HCT116 (cell line): ENCODE data around the gene TSPAN14.

Experiments
- CEBPB ChIP-seq: IDR thresholded peaks from 2 replicates; pipeline ENCODE4 v1.6.1; 2012; ENCODE audit warnings: low read depth
- ELF1 ChIP-seq: IDR thresholded peaks from 2 replicates; pipeline ENCODE4 v1.6.1; 2012; ENCODE audit warnings: low read depth, borderline replicate concordance
- EZH2 ChIP-seq: fragments of 200-600 bp; sonication (generic); IDR thresholded peaks from 2 replicates; pipeline ENCODE4 v1.6.1; 2017; ENCODE audit warnings: antibody characterized with exemption, mixed run types
- EZH2phosphoT487 ChIP-seq: fragments of 200-600 bp; IDR thresholded peaks from 2 replicates; pipeline ENCODE4 v1.6.1; 2018; ENCODE audit warnings: antibody characterized with exemption, borderline replicate concordance
- POLR2A ChIP-seq: IDR thresholded peaks from 2 replicates; pipeline ENCODE4 v1.7.0; 2011; ENCODE audit warnings: borderline replicate concordance; ENCODE audit not compliant: insufficient read depth, insufficient read length; ENCODE audit errors: extremely low read depth
- POLR2AphosphoS5 ChIP-seq: IDR thresholded peaks from 2 replicates; pipeline ENCODE4 v1.6.1; 2011; ENCODE audit warnings: mild to moderate bottlenecking, low read depth, low read length, moderate library complexity
- RAD21 ChIP-seq: IDR thresholded peaks from 2 replicates; pipeline ENCODE4 v1.6.1; 2012; ENCODE audit warnings: low read depth, mild to moderate bottlenecking
- SIN3A ChIP-seq: IDR thresholded peaks from 2 replicates; pipeline ENCODE4 v1.6.1; 2012; ENCODE audit warnings: low read depth
- YY1 ChIP-seq: IDR thresholded peaks from 2 replicates; pipeline ENCODE4 v1.6.1; 2011; ENCODE audit warnings: low read length, low read depth, moderate library complexity, mild to moderate bottlenecking; ENCODE audit not compliant: insufficient replicate concordance; ENCODE audit errors: extremely low read depth
- ZFX ChIP-seq: fragments of 450-650 bp; IDR thresholded peaks from 2 replicates; pipeline ENCODE4 v1.6.1; 2017
- ZNF274 ChIP-seq: fragments of 200-500 bp; sonication (Bioruptor generic); IDR thresholded peaks from 2 replicates; pipeline ENCODE4 v1.6.1; 2014; ENCODE audit warnings: mild to moderate bottlenecking, low read depth, low read length, inconsistent platforms
- TF ChIP-seq, protein P1 (sequence below), 3 experiments: fragments of 200-600 bp in 1 of 3; sonication (generic) in 1 of 3; IDR thresholded peaks in 2 of 3; conservative IDR thresholded peaks in 1 of 3; 2 replicates each; pipeline ENCODE4 v1.5.1; 2012 to 2017; ENCODE audit warnings: low read depth in 2 of 3, low read length in 2 of 3, antibody characterized with exemption in 1 of 3, borderline replicate concordance in 1 of 3, control low read depth in 1 of 3, mild to moderate bottlenecking in 1 of 3, mixed read lengths in 1 of 3, mixed run types in 1 of 3, moderate library complexity in 1 of 3; ENCODE audit not compliant: insufficient read depth in 1 of 3
- TF ChIP-seq, protein P2 (sequence below): IDR thresholded peaks from 2 replicates; pipeline ENCODE4 v1.6.1; 2012; ENCODE audit warnings: low read depth
- TF ChIP-seq, protein P3 (sequence below): IDR thresholded peaks from 2 replicates; pipeline ENCODE4 v1.6.1; 2012

DNA sequence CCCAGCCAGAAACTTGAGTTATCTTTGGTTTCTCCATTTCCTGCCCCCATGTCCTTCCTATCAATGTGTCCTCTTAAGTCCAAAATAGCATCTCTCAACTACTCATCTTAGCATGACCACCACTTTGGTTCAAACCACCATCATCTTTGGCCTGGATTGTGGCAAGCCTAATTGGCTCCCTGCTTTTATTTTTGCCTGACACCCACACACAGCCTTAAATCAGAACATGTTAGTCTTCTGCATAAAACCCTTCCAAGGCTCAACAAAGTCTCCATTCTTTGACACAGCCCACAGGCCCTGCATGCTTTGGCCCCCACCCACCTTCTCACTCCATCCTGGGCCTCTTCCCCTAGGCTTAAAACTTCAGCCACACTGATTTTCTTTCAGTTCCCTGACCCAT, 2.0 kb upstream of the TSPAN14 start:
- TF ChIP-seq, protein P1, sequence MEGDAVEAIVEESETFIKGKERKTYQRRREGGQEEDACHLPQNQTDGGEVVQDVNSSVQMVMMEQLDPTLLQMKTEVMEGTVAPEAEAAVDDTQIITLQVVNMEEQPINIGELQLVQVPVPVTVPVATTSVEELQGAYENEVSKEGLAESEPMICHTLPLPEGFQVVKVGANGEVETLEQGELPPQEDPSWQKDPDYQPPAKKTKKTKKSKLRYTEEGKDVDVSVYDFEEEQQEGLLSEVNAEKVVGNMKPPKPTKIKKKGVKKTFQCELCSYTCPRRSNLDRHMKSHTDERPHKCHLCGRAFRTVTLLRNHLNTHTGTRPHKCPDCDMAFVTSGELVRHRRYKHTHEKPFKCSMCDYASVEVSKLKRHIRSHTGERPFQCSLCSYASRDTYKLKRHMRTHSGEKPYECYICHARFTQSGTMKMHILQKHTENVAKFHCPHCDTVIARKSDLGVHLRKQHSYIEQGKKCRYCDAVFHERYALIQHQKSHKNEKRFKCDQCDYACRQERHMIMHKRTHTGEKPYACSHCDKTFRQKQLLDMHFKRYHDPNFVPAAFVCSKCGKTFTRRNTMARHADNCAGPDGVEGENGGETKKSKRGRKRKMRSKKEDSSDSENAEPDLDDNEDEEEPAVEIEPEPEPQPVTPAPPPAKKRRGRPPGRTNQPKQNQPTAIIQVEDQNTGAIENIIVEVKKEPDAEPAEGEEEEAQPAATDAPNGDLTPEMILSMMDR (IDR thresholded peaks at IDR 0.05 in 2 of 3, conservative IDR thresholded peaks at IDR 0.05 in 1 of 3; ENCODE audit: borderline replicate concordance in 1 of 3, insufficient read depth in 1 of 3, low read depth in 2 of 3, low read length in 2 of 3), result no peak
- TF ChIP-seq, protein P2, sequence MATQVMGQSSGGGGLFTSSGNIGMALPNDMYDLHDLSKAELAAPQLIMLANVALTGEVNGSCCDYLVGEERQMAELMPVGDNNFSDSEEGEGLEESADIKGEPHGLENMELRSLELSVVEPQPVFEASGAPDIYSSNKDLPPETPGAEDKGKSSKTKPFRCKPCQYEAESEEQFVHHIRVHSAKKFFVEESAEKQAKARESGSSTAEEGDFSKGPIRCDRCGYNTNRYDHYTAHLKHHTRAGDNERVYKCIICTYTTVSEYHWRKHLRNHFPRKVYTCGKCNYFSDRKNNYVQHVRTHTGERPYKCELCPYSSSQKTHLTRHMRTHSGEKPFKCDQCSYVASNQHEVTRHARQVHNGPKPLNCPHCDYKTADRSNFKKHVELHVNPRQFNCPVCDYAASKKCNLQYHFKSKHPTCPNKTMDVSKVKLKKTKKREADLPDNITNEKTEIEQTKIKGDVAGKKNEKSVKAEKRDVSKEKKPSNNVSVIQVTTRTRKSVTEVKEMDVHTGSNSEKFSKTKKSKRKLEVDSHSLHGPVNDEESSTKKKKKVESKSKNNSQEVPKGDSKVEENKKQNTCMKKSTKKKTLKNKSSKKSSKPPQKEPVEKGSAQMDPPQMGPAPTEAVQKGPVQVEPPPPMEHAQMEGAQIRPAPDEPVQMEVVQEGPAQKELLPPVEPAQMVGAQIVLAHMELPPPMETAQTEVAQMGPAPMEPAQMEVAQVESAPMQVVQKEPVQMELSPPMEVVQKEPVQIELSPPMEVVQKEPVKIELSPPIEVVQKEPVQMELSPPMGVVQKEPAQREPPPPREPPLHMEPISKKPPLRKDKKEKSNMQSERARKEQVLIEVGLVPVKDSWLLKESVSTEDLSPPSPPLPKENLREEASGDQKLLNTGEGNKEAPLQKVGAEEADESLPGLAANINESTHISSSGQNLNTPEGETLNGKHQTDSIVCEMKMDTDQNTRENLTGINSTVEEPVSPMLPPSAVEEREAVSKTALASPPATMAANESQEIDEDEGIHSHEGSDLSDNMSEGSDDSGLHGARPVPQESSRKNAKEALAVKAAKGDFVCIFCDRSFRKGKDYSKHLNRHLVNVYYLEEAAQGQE, result no peak
- TF ChIP-seq, protein P3, sequence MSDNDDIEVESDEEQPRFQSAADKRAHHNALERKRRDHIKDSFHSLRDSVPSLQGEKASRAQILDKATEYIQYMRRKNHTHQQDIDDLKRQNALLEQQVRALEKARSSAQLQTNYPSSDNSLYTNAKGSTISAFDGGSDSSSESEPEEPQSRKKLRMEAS, result no peak
- no peak for TF ChIP-seq YY1
- no peak for TF ChIP-seq CEBPB
- TF ChIP-seq POLR2AphosphoS5, result no peak
- TF ChIP-seq EZH2phosphoT487, result no peak
- TF ChIP-seq ZNF274, result no peak
- TF ChIP-seq ZFX, result no peak
- TF ChIP-seq EZH2, result no peak
- TF ChIP-seq SIN3A, result no peak
- no peak for TF ChIP-seq POLR2A
- no peak for TF ChIP-seq ELF1
- no peak for TF ChIP-seq RAD21
